Naive thymus-derived CD4-positive, alpha-beta T cell (primary cell): ENCODE measurements around the gene LRMDA. TPM values are rescaled to one million over a fixed set of nuclear protein-coding genes. Genes with fewer than 3 reads are reported as not detected.

Experiments used
- ATAC-seq: fragments of 150-1000 bp; cut with Tn5 transposase; 2 replicates; pipeline ENCODE4 v1.10.0; 2021; ENCODE audit warnings: mild to moderate bottlenecking, moderate library complexity
- CTCF ChIA-PET: fragments of 350-600 bp; sonication (Branson Sonifier 250); formaldehyde crosslinking; loops from one replicate; lab custom pipeline; 2021; ENCODE audit warnings: antibody characterized with exemption; lab: Charles Lee
- POLR2A ChIA-PET: fragments of 350-600 bp; sonication (Branson Sonifier 250); formaldehyde crosslinking; loops from one replicate; lab custom pipeline; 2021; ENCODE audit warnings: antibody characterized with exemption, inconsistent platforms; lab: Charles Lee
- DNase-seq, 9 donors: peaks; one replicate each; pipeline versions ENCODE4 v3.0.0 to v3.0.0-alpha.2; 2020 to 2022; ENCODE audit warnings: mixed read lengths in 1 of 9
- H3K27ac ChIP-seq: one replicate; pipeline ENCODE4 v1.7.0; 2013; ENCODE audit warnings: mild to moderate bottlenecking, low read depth, low read length, moderate library complexity
- H3K27me3 ChIP-seq, 2 donors: one replicate each; pipeline ENCODE4 v1.7.0; 2013; ENCODE audit warnings: low read length in 2 of 2, mild to moderate bottlenecking in 2 of 2, moderate library complexity in 2 of 2; ENCODE audit not compliant: control insufficient read depth in 2 of 2, insufficient read depth in 2 of 2
- H3K36me3 ChIP-seq, 3 experiments: 1 replicate in 2 of 3; 2 replicates in 1 of 3; pipeline ENCODE4 v1.7.0; 2013; ENCODE audit warnings: low read length in 3 of 3, mild to moderate bottlenecking in 3 of 3, moderate library complexity in 1 of 3; ENCODE audit not compliant: insufficient read depth in 3 of 3, control insufficient read depth in 2 of 3
- H3K4me1 ChIP-seq, 2 donors: one replicate each; pipeline ENCODE4 v1.7.0; 2013; ENCODE audit warnings: low read length in 2 of 2, mild to moderate bottlenecking in 2 of 2, moderate library complexity in 1 of 2; ENCODE audit not compliant: control insufficient read depth in 2 of 2, insufficient read depth in 2 of 2
- H3K4me3 ChIP-seq: 2 replicates; pipeline ENCODE4 v1.7.0; 2013; ENCODE audit warnings: mild to moderate bottlenecking, low read length
- H3K9me3 ChIP-seq, 3 experiments: 1 replicate in 2 of 3; 2 replicates in 1 of 3; pipeline ENCODE4 v1.7.0; 2013; ENCODE audit warnings: low read length in 3 of 3; ENCODE audit not compliant: control insufficient read depth in 2 of 3
- H3K27ac Mint-ChIP-seq, 9 donors: one replicate each; pipeline ENCODE4 v1.8.0; 2020 to 2022; ENCODE audit warnings: mixed read lengths in 9 of 9, mild to moderate bottlenecking in 8 of 9, moderate library complexity in 5 of 9, inconsistent platforms in 2 of 9
- H3K27me3 Mint-ChIP-seq, 5 donors: one replicate each; pipeline ENCODE4 v1.8.0; 2021 to 2022; ENCODE audit warnings: mixed read lengths in 5 of 5, mild to moderate bottlenecking in 1 of 5
- H3K36me3 Mint-ChIP-seq, 5 donors: one replicate each; pipeline ENCODE4 v1.8.0; 2020 to 2022; ENCODE audit warnings: mixed read lengths in 5 of 5, mild to moderate bottlenecking in 3 of 5, inconsistent platforms in 1 of 5
- H3K4me1 Mint-ChIP-seq, 7 donors: one replicate each; pipeline ENCODE4 v1.8.0; 2020 to 2022; ENCODE audit warnings: mixed read lengths in 7 of 7, mild to moderate bottlenecking in 3 of 7, inconsistent platforms in 1 of 7
- H3K4me3 Mint-ChIP-seq, 10 donors: one replicate each; pipeline ENCODE4 v1.8.0; 2020 to 2022; ENCODE audit warnings: mild to moderate bottlenecking in 10 of 10, mixed read lengths in 10 of 10, moderate library complexity in 6 of 10, inconsistent platforms in 2 of 10
- H3K9me3 Mint-ChIP-seq, 11 donors: one replicate each; pipeline ENCODE4 v1.8.0; 2020 to 2022; ENCODE audit warnings: mixed read lengths in 11 of 11, mild to moderate bottlenecking in 4 of 11, inconsistent platforms in 1 of 11, moderate library complexity in 1 of 11
- intact Hi-C, 2 donors: fragments of 100-400 bp; cut with micrococcal nuclease; formaldehyde crosslinking; loops; one replicate each; pipeline ENCODE4 v1.15.1; 2023
- polyA plus RNA-seq, 2 donors: library from polyadenylated mRNA; unstranded; fragments of 300-500 nt; fragmentation: Illumina TruSeq; gene quantifications; one replicate each; pipeline ENCODE4 v1.2.3, GENCODE V29; 2021
- total RNA-seq, 6 experiments: library from RNA in 5 of 6; stranded (reverse) in 5 of 6; gene quantifications; 1 replicate in 5 of 6; 2 replicates in 1 of 6; pipeline ENCODE4 v1.2.3 and lab custom pipeline; 2021 to 2026

LRMDA gene
- total and polyA plus RNA-seq, 7 experiments from 2014 or later: 0.57 to 14.9 (median 3.0) TPM; not detected in 4

DNA sequence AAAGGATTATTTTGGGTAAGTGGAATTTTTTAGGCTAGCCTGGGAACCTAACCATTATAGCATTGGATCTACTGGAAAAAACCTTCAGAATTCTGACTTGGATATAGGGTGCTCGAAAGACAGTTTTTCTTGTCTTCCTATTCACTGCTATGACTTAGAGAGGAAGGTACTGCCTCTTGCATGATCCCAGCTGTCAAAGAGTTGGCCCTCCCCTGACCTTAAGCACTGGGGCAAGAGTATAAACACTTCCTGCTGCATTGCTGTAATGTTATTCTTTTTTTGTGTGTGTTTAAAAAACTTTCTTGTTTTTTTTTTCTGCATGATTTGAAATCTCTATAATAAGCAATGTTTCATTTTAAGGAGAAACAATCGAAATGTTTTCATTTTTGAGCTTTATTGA, 113.0 kb downstream of the LRMDA start:
- H3K36me3 Mint-ChIP-seq: no peaks in the 10 kb centered on the region
- H3K36me3 ChIP-seq: no peaks in the 10 kb centered on the region
- ChIA-PET POLR2A (no interaction called here), CTCF (no interaction called here)
- peaks cover 2 to 30% (median 16%) of the 10 kb centered on the region in 5 donors for H3K27me3 Mint-ChIP-seq
- DNase-seq (no peak), ATAC-seq (peak; percentile 45)
- H3K9me3 Mint-ChIP-seq: no peaks in the 10 kb centered on the region
- no peaks in the 10 kb centered on the region for H3K27me3 ChIP-seq
- no peaks in the 10 kb centered on the region for H3K9me3 ChIP-seq
- H3K27ac Mint-ChIP-seq: no peak overlapping the region
- H3K4me3 ChIP-seq: no peak overlapping the region
- no peaks in the 10 kb centered on the region for H3K4me1 ChIP-seq
- no peak overlapping the region for H3K4me3 Mint-ChIP-seq
- H3K27ac ChIP-seq: no peak overlapping the region
- intact Hi-C loops: no loop called here
- H3K4me1 Mint-ChIP-seq: no peaks in the 10 kb centered on the region

DNA sequence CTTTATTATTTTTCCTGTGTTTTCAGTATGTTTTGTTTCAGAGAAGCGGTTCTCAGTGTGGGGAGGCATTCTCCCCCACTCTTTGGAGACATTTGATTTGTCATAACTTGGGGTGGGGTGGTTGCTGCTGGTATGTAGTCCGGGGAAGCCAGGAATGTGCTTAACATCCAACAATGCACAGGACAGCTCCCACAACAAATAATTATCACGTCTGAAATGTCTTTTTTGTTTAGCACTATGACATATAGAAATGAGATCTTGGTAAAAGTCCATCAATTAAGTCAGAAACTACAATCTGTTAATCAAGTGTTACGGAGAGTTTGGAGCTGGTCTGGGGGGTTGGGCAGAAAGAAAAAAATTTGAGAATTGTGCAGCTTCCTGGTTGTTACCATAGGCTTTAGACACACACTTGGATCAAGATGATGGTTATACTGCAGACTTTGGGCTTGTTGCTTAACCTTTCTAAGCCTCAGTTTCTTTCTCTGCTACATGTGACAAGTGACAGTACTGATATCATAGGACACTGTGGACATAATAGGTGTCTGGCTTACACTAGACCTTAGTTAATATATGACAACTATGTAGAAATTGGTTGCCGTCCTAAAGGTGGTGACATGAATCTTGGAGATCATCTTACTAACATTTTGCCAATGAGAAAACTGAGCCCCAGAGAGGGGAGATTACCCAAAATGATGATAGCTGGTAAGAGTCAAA, 113.7 kb downstream of the LRMDA start:
- no peaks in the 10 kb centered on the region for H3K36me3 ChIP-seq
- CTCF ChIA-PET: no interaction called here
- H3K27ac ChIP-seq: no peak overlapping the region
- no peaks in the 10 kb centered on the region for H3K9me3 ChIP-seq
- H3K9me3 Mint-ChIP-seq: peaks cover 0 to under 1% (median 0%) of the 10 kb centered on the region in 11 donors
- no peak overlapping the region for H3K27ac Mint-ChIP-seq
- H3K27me3 ChIP-seq: no peaks in the 10 kb centered on the region
- intact Hi-C loops: no loop called here
- POLR2A ChIA-PET: no interaction called here
- H3K4me3 Mint-ChIP-seq: no peak overlapping the region
- H3K4me1 ChIP-seq: no peaks in the 10 kb centered on the region
- peaks cover 1 to 24% (median 16%) of the 10 kb centered on the region in 5 donors for H3K27me3 Mint-ChIP-seq
- DNase-seq (no peak), ATAC-seq (no peak)
- H3K4me1 Mint-ChIP-seq: no peaks in the 10 kb centered on the region
- no peak overlapping the region for H3K4me3 ChIP-seq
- no peaks in the 10 kb centered on the region for H3K36me3 Mint-ChIP-seq

DNA sequence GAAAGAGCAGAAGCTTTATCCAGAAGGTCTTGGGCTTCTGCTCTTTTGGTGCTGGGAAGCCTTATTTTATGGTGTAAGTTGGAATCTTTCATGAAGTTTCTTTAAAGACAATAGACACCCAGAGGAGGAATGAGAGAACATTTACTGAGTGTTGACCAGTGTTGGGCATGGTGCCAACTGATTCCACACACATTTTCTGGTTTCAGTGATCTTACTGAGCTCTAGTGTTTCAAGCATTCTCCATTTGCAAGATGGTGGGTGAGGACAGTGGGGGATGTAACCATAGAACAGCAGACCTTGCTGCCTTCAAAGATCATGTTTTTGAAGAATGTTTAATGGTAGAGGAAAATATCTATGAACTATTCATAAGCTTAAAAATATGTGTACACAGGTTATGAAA, 114.6 kb downstream of the LRMDA start:
- H3K27me3 Mint-ChIP-seq: peaks cover 0 to 18% (median 16%) of the 10 kb centered on the region in 5 donors
- peaks cover 0 to 2% (median 0%) of the 10 kb centered on the region in 11 donors for H3K9me3 Mint-ChIP-seq
- CTCF ChIA-PET: no interaction called here

DNA sequence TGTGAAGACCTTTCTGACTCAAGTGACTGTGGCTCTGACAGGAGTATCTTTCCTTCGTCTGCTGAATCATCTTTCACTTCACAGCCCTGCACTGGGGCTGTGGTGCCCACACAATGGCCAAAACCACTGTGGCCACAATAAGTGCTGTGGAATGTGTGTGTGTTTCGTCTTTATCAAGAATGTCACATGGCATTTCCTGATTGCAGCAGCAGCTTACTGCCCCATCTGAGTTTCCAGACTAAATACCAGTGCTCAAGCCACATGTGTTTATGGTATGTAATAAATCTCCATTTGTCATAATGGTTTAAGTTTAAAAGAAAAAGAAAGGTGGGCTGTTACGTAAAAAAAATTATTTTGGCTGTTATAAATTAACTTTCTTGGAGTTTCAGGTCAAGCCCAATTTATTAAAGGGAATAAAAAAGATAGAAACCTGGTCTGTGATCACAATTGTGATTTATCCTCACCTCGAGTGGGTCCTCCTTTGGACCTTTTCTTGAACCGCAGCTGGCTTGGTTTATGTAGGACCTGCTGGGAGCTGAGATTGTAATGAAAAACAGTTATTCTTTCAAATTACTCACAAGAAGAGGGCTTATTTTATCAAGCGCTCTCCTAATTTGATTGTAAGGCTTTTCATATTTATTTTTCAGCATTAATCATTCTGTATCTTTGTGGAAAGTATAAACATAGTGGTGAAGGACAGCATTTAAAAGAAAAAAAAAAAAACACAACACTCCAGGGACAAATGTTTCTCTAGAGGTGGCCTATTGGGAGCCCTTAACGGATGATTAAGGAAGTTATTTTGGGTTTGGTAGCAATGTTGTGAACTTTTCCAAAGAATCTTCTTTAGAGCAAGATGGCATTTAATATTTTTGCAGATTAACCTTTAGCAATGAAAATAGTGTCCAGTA, 116.2 kb downstream of the LRMDA start:
- ATAC-seq (peak; percentile 46), DNase-seq (no peak)
- Histone ChIP-seq H3K27me3 (no peaks in the 10 kb centered on the region), H3K36me3 (no peaks in the 10 kb centered on the region), H3K4me1 (no peaks in the 10 kb centered on the region), H3K4me3 (no peak overlapping the region), H3K9me3 (no peaks in the 10 kb centered on the region), H3K27ac (no peak overlapping the region)
- Mint-ChIP-seq H3K27me3 (peaks cover 0 to 17% (median 13%) of the 10 kb centered on the region in 5 donors), H3K4me3 (no peak overlapping the region), H3K9me3 (peaks cover 0 to 14% (median 6%) of the 10 kb centered on the region in 11 donors), H3K4me1 (no peaks in the 10 kb centered on the region), H3K36me3 (peaks cover 0 to 7% (median 0%) of the 10 kb centered on the region in 5 donors), H3K27ac (no peak overlapping the region)
- ChIA-PET POLR2A (no interaction called here), CTCF (no interaction called here)
- intact Hi-C loops: no loop called here

More for the DNA sequence above, 114.6 kb downstream of the LRMDA start:
- Histone ChIP-seq H3K27me3 (no peaks in the 10 kb centered on the region), H3K4me1 (no peaks in the 10 kb centered on the region), H3K36me3 (no peaks in the 10 kb centered on the region), H3K9me3 (no peaks in the 10 kb centered on the region), H3K27ac (no peak overlapping the region), H3K4me3 (no peak overlapping the region)
- ATAC-seq (no peak), DNase-seq (no peak)
- H3K4me3 Mint-ChIP-seq: no peak overlapping the region
- POLR2A ChIA-PET: no interaction called here
- H3K36me3 Mint-ChIP-seq: no peaks in the 10 kb centered on the region
- H3K27ac Mint-ChIP-seq: no peak overlapping the region
- intact Hi-C loops: no loop called here
- H3K4me1 Mint-ChIP-seq: no peaks in the 10 kb centered on the region

DNA sequence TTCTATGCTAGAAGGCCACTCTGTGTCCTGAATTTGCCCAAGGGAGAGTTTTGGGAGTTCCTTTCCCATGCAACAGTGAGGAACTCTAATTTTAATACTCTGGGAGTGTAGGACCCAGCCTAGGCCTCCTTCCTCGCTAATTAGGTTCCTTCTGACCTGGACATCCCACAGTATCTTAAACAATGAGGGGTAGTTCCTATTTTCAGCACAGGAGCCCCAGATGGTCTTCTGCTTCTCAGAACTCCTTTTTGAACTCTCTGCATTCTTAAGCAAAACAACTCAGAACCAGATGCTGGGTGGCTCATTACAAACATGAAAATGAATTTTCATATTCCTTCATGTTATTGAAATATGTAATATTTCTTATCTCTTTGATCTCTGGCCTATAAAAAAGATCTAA, 116.9 kb downstream of the LRMDA start:
- no peaks in the 10 kb centered on the region for H3K27me3 ChIP-seq
- DNase-seq (no peak), ATAC-seq (no peak)
- peaks cover 0 to 17% (median 12%) of the 10 kb centered on the region in 5 donors for H3K27me3 Mint-ChIP-seq
- peaks cover 0 to 8% (median 0%) of the 10 kb centered on the region in 5 donors for H3K36me3 Mint-ChIP-seq
- H3K9me3 Mint-ChIP-seq: peaks cover 0 to 19% (median 6%) of the 10 kb centered on the region in 11 donors
- CTCF ChIA-PET: no interaction called here
- H3K4me3 ChIP-seq: no peak overlapping the region
- H3K4me1 Mint-ChIP-seq: no peaks in the 10 kb centered on the region
- H3K4me1 ChIP-seq: no peaks in the 10 kb centered on the region
- H3K27ac Mint-ChIP-seq: no peak overlapping the region
- H3K36me3 ChIP-seq: no peaks in the 10 kb centered on the region
- intact Hi-C loops: no loop called here
- H3K4me3 Mint-ChIP-seq: no peak overlapping the region
- H3K9me3 ChIP-seq: no peaks in the 10 kb centered on the region
- H3K27ac ChIP-seq: no peak overlapping the region
- POLR2A ChIA-PET: no interaction called here

DNA sequence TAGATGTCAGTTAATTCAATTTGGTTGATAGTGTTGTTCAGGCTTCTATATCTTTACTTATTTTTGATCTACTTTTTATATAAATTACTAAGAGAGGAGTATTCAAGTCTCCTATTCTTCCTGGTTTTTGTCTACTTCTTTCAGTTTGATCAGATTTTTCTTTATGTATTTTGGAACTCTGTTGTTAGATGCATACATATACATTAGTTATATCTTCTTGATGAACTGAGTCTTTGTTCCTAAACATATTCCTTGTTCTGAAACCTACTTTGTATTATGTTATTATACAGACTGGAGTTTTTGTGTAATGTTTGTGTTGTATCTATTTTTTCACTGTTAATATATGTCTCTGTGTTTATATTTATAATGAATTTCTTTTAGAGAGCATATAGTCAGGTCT, 118.8 kb downstream of the LRMDA start:
- POLR2A ChIA-PET: no interaction called here
- H3K4me1 Mint-ChIP-seq: no peaks in the 10 kb centered on the region
- H3K4me3 ChIP-seq: no peak overlapping the region
- H3K27ac ChIP-seq: no peak overlapping the region
- H3K27me3 ChIP-seq: no peaks in the 10 kb centered on the region
- DNase-seq: no peak
- no peak overlapping the region for H3K4me3 Mint-ChIP-seq
- peaks cover 0 to 19% (median 6%) of the 10 kb centered on the region in 11 donors for H3K9me3 Mint-ChIP-seq
- H3K4me1 ChIP-seq: no peaks in the 10 kb centered on the region
- no peak overlapping the region for H3K27ac Mint-ChIP-seq
- intact Hi-C loops: no loop called here
- peaks cover 0 to 8% (median 0%) of the 10 kb centered on the region in 5 donors for H3K36me3 Mint-ChIP-seq
- H3K36me3 ChIP-seq: no peaks in the 10 kb centered on the region
- CTCF ChIA-PET: no interaction called here
- no peak for ATAC-seq
- H3K27me3 Mint-ChIP-seq: peaks cover 0 to 12% (median 4%) of the 10 kb centered on the region in 5 donors
- no peaks in the 10 kb centered on the region for H3K9me3 ChIP-seq
